ENCODE data around the gene RING1. TPM values are rescaled to one million over a fixed set of nuclear protein-coding genes. Genes with fewer than 3 reads are reported as not detected.

The RING1 gene
- total RNA-seq, 2 experiments from 2014 or later: 27.1 to 28.6 TPM

GRCh38 chr6:33201935-33202334 is 6.4 kb upstream of the RING1 start:
- POLR2A ChIA-PET: no interaction called here
- Histone ChIP-seq H3K4me3 (ENCODE audit: low read length) (no peak overlapping the region), H3K36me3 (ENCODE audit: insufficient read depth, low read length) (peaks cover 41% of the 10 kb centered on the region), H3K4me1 (ENCODE audit: insufficient read depth, low read length) (peaks cover 68% of the 10 kb centered on the region), H3K9me3 (ENCODE audit: control insufficient read depth in 1 of 2, insufficient read depth in 1 of 2, low read length in 2 of 2) (no peaks in the 10 kb centered on the region), H3K27me3 (ENCODE audit: control insufficient read depth in 1 of 2, insufficient read depth in 2 of 2, low read length in 2 of 2) (no peaks in the 10 kb centered on the region), H3K27ac (ENCODE audit: low read depth in 1 of 2, low read length in 2 of 2) (no peak overlapping the region)
- TF ChIP-seq, protein P1, sequence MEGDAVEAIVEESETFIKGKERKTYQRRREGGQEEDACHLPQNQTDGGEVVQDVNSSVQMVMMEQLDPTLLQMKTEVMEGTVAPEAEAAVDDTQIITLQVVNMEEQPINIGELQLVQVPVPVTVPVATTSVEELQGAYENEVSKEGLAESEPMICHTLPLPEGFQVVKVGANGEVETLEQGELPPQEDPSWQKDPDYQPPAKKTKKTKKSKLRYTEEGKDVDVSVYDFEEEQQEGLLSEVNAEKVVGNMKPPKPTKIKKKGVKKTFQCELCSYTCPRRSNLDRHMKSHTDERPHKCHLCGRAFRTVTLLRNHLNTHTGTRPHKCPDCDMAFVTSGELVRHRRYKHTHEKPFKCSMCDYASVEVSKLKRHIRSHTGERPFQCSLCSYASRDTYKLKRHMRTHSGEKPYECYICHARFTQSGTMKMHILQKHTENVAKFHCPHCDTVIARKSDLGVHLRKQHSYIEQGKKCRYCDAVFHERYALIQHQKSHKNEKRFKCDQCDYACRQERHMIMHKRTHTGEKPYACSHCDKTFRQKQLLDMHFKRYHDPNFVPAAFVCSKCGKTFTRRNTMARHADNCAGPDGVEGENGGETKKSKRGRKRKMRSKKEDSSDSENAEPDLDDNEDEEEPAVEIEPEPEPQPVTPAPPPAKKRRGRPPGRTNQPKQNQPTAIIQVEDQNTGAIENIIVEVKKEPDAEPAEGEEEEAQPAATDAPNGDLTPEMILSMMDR (IDR thresholded peaks at IDR 0.05): no peak
- DNase-seq (no peak), ATAC-seq (ENCODE audit: poor library complexity) (no peak)
- Mint-ChIP-seq H3K4me3 (peak overlapping the region; percentile 98), H3K36me3 (ENCODE audit: low read depth) (peaks cover 74% of the 10 kb centered on the region), H3K27me3 (no peaks in the 10 kb centered on the region), H3K4me1 (ENCODE audit: low read depth) (peaks cover 88% of the 10 kb centered on the region), H3K27ac (peak overlapping the region; percentile 100), H3K9me3 (no peaks in the 10 kb centered on the region)
- intact Hi-C loops (cut with DNase I, micrococcal nuclease): loop anchor here (2.0 to 10.0 kb wide), 7 partner anchors 69 to 1537 kb away; partner anchors contain the start of genes C6orf47 (in 1 of the 2), CSNK2B (in 1 of the 2), FKBPL (in 1 of the 2) and GPANK1 (in 1 of the 2)
- CTCF ChIA-PET: no interaction called here

GRCh38 chr6:33202799-33203198 is 5.5 kb upstream of the RING1 start:
- intact Hi-C loops (cut with DNase I, micrococcal nuclease): loop anchor here (5.0 to 10.0 kb wide), 5 partner anchors 190 to 1538 kb away; partner anchors contain the start of genes C6orf47 (in 1 of the 2), CSNK2B (in 1 of the 2), FKBPL (in 1 of the 2) and GPANK1 (in 1 of the 2)
- POLR2A ChIA-PET: interaction anchor here (0.7 kb wide), 1 partner anchor 349 kb away, joined by 3 read pairs; the partner anchor contains the start of genes PSMB9 and TAP1
- CTCF ChIA-PET: interaction anchor here (3.1 kb wide), 1 partner anchor 46 kb away, joined by 11 read pairs; no protein-coding TSS in a partner anchor

GRCh38 chr6:33203443-33204164 is 4.7 kb upstream of the RING1 start:
- Mint-ChIP-seq H3K36me3 (ENCODE audit: low read depth) (peaks cover 60% of the 10 kb centered on the region), H3K27me3 (no peaks in the 10 kb centered on the region), H3K4me3 (peak overlapping the region; percentile 90), H3K9me3 (no peaks in the 10 kb centered on the region), H3K27ac (peak overlapping the region; percentile 80), H3K4me1 (ENCODE audit: low read depth) (peaks cover 71% of the 10 kb centered on the region)
- H3K9me3 ChIP-seq (ENCODE audit: control insufficient read depth in 1 of 2, insufficient read depth in 1 of 2, low read length in 2 of 2): no peaks in the 10 kb centered on the region
- H3K27me3 ChIP-seq (ENCODE audit: control insufficient read depth in 1 of 2, insufficient read depth in 2 of 2, low read length in 2 of 2): no peaks in the 10 kb centered on the region
- H3K4me3 ChIP-seq (ENCODE audit: low read length): peak overlapping the region; percentile 90
- CTCF ChIA-PET: interaction anchor here (3.1 kb wide), 1 partner anchor 45 kb away, joined by 11 read pairs; no protein-coding TSS in a partner anchor
- H3K36me3 ChIP-seq (ENCODE audit: insufficient read depth, low read length): peaks cover 26% of the 10 kb centered on the region
- TF ChIP-seq, protein P1 (IDR thresholded peaks at IDR 0.05): no peak
- POLR2A ChIA-PET: no interaction called here
- intact Hi-C loops (cut with DNase I, micrococcal nuclease): loop anchor here (5.0 to 10.0 kb wide), 5 partner anchors 189 to 1539 kb away; partner anchors contain the start of genes C6orf47 (in 1 of the 2), CSNK2B (in 1 of the 2), FKBPL (in 1 of the 2) and GPANK1 (in 1 of the 2)
- H3K27ac ChIP-seq (ENCODE audit: low read depth in 1 of 2, low read length in 2 of 2): peak overlapping the region in 1 of 2 donors; percentile 7
- DNase-seq (peak in 1 of 14 experiments; percentile 17), ATAC-seq (ENCODE audit: poor library complexity) (no peak)
- peaks cover 66% of the 10 kb centered on the region for H3K4me1 ChIP-seq (ENCODE audit: insufficient read depth, low read length)

More at GRCh38 chr6:33202799-33203198, 5.5 kb upstream of the RING1 start:
- Mint-ChIP-seq H3K4me3 (peak overlapping the region; percentile 90), H3K36me3 (ENCODE audit: low read depth) (peaks cover 66% of the 10 kb centered on the region), H3K9me3 (no peaks in the 10 kb centered on the region), H3K27me3 (no peaks in the 10 kb centered on the region), H3K27ac (peak overlapping the region; percentile 80), H3K4me1 (ENCODE audit: low read depth) (peaks cover 79% of the 10 kb centered on the region)
- Histone ChIP-seq H3K4me3 (ENCODE audit: low read length) (no peak overlapping the region), H3K27ac (ENCODE audit: low read depth in 1 of 2, low read length in 2 of 2) (no peak overlapping the region), H3K9me3 (ENCODE audit: control insufficient read depth in 1 of 2, insufficient read depth in 1 of 2, low read length in 2 of 2) (no peaks in the 10 kb centered on the region), H3K4me1 (ENCODE audit: insufficient read depth, low read length) (peaks cover 69% of the 10 kb centered on the region), H3K27me3 (ENCODE audit: control insufficient read depth in 1 of 2, insufficient read depth in 2 of 2, low read length in 2 of 2) (no peaks in the 10 kb centered on the region), H3K36me3 (ENCODE audit: insufficient read depth, low read length) (peaks cover 32% of the 10 kb centered on the region)
- DNase-seq (peak in 1 of 14 experiments; percentile 15), ATAC-seq (ENCODE audit: poor library complexity) (no peak)
- TF ChIP-seq, protein P1 (IDR thresholded peaks at IDR 0.05): no peak
